Muscle of leg (tissue), 11 donors: ENCODE data around the gene VCPKMT. TPM values are rescaled to one million over a fixed set of nuclear protein-coding genes. Genes with fewer than 3 reads are reported as not detected.

Source experiments
- DNase-seq: peaks from one replicate; pipeline ENCODE4 v3.0.0; 2013
- H3K27ac ChIP-seq: one replicate; pipeline ENCODE4 v1.5.1; 2013; ENCODE audit warnings: mild to moderate bottlenecking, low read length, control low read depth
- H3K27me3 ChIP-seq: one replicate; pipeline ENCODE4 v1.6.1; 2013; ENCODE audit warnings: low read length; ENCODE audit not compliant: control insufficient read depth, insufficient read depth
- H3K36me3 ChIP-seq: one replicate; pipeline ENCODE4 v1.6.1; 2013; ENCODE audit warnings: low read length; ENCODE audit not compliant: control insufficient read depth, insufficient read depth
- H3K4me1 ChIP-seq: one replicate; pipeline ENCODE4 v1.6.1; 2013; ENCODE audit warnings: low read length; ENCODE audit not compliant: control insufficient read depth, insufficient read depth
- H3K4me3 ChIP-seq: one replicate; pipeline ENCODE4 v1.5.1; 2013; ENCODE audit warnings: low read length, control low read depth
- H3K9me3 ChIP-seq: replicated peaks from 2 replicates; pipeline ENCODE4 v1.6.1; 2013; ENCODE audit warnings: low read depth, low read length; ENCODE audit not compliant: control insufficient read depth
- WGBS: methylation state at CpG from one replicate; pipeline ENCODE4 v1.1.5; 2013; ENCODE audit warnings: missing lambda C conversion rate; ENCODE audit not compliant: insufficient coverage; 5-methylcytosine and 5-hydroxymethylcytosine counted together
- polyA plus RNA-seq, 8 donors: library from polyadenylated mRNA; unstranded; fragments of 120-200 nt; gene quantifications; one replicate each; pipeline versions ENCODE4 v1.2.1 to v1.2.3, GENCODE V29; 2013; ENCODE audit warnings: inconsistent platforms in 1 of 8, low replicate concordance in 1 of 8; ENCODE audit not compliant: insufficient read length in 8 of 8, insufficient read depth in 1 of 8
- total RNA-seq: library from RNA; stranded (reverse); fragments of 120-200 nt; gene quantifications from one replicate; pipeline ENCODE4 v1.2.4, GENCODE V29; 2013

The VCPKMT gene
- total and polyA plus RNA-seq, 9 donors: 7.1 to 11.0 (median 8.3) TPM

GRCh38 chr14:50070230-50070629 lies 46.1 kb downstream of the VCPKMT start:
- no peak overlapping the region for H3K27ac ChIP-seq
- no peaks in the 10 kb centered on the region for H3K4me1 ChIP-seq
- DNase-seq: no peak
- WGBS: 86% methylated on average over 1 of the region's 3 CpGs
- H3K4me3 ChIP-seq: no peak overlapping the region
- H3K9me3 ChIP-seq: no peaks in the 10 kb centered on the region
- H3K36me3 ChIP-seq: no peaks in the 10 kb centered on the region
- H3K27me3 ChIP-seq: no peaks in the 10 kb centered on the region

GRCh38 chr14:50069325-50069724 lies 47.0 kb downstream of the VCPKMT start:
- H3K4me3 ChIP-seq: no peak overlapping the region
- no peaks in the 10 kb centered on the region for H3K9me3 ChIP-seq
- H3K27me3 ChIP-seq: no peaks in the 10 kb centered on the region
- no peak overlapping the region for H3K27ac ChIP-seq
- no peaks in the 10 kb centered on the region for H3K36me3 ChIP-seq
- H3K4me1 ChIP-seq: no peaks in the 10 kb centered on the region
- WGBS: no CpG with 5 or more reads among the region's 2 CpGs
- no peak for DNase-seq

GRCh38 chr14:50068496-50068895 lies 47.9 kb downstream of the VCPKMT start:
- Histone ChIP-seq H3K9me3 (no peaks in the 10 kb centered on the region), H3K36me3 (no peaks in the 10 kb centered on the region), H3K4me3 (no peak overlapping the region), H3K4me1 (no peaks in the 10 kb centered on the region), H3K27ac (no peak overlapping the region), H3K27me3 (no peaks in the 10 kb centered on the region)
- 100% methylated on average over 1 of the region's 7 CpGs for WGBS
- DNase-seq: no peak

GRCh38 chr14:50067723-50068495 lies 48.5 kb downstream of the VCPKMT start:
- DNase-seq: no peak
- Histone ChIP-seq H3K4me3 (no peak overlapping the region), H3K27me3 (no peaks in the 10 kb centered on the region), H3K4me1 (no peaks in the 10 kb centered on the region), H3K27ac (no peak overlapping the region), H3K36me3 (no peaks in the 10 kb centered on the region), H3K9me3 (no peaks in the 10 kb centered on the region)
- WGBS: 100% methylated on average over 1 of the region's 8 CpGs

- no peaks in the 10 kb centered on the region for H3K27me3 ChIP-seq
- H3K4me1 ChIP-seq: peaks cover 20% of the 10 kb centered on the region
- peak overlapping the region; percentile 30 for H3K27ac ChIP-seq
- 89% methylated on average over 2 of the region's 3 CpGs for WGBS
- no peak for DNase-seq
- H3K9me3 ChIP-seq: no peaks in the 10 kb centered on the region
- H3K36me3 ChIP-seq: no peaks in the 10 kb centered on the region
- no peak overlapping the region for H3K4me3 ChIP-seq
These were observed 50.8 kb downstream of the VCPKMT start for GRCh38 chr14:50065583-50065982.

GRCh38 chr14:50064993-50065392 lies 51.4 kb downstream of the VCPKMT start:
- peaks cover 26% of the 10 kb centered on the region for H3K4me1 ChIP-seq
- no peaks in the 10 kb centered on the region for H3K36me3 ChIP-seq
- no peaks in the 10 kb centered on the region for H3K9me3 ChIP-seq
- H3K4me3 ChIP-seq: no peak overlapping the region
- no CpG with 5 or more reads among the region's 4 CpGs for WGBS
- H3K27ac ChIP-seq: peak overlapping the region; percentile 15
- DNase-seq: peak; percentile 80
- no peaks in the 10 kb centered on the region for H3K27me3 ChIP-seq

- no peaks in the 10 kb centered on the region for H3K9me3 ChIP-seq
- H3K4me3 ChIP-seq: no peak overlapping the region
- no peak overlapping the region for H3K27ac ChIP-seq
- peaks cover 29% of the 10 kb centered on the region for H3K4me1 ChIP-seq
- 100% methylated on average over 1 of the region's 9 CpGs for WGBS
- no peaks in the 10 kb centered on the region for H3K27me3 ChIP-seq
- no peaks in the 10 kb centered on the region for H3K36me3 ChIP-seq
- no peak for DNase-seq
These were observed 52.4 kb downstream of the VCPKMT start for GRCh38 chr14:50063876-50064420.

- Histone ChIP-seq H3K36me3 (no peaks in the 10 kb centered on the region), H3K9me3 (no peaks in the 10 kb centered on the region), H3K27me3 (no peaks in the 10 kb centered on the region), H3K4me1 (peaks cover 29% of the 10 kb centered on the region), H3K4me3 (no peak overlapping the region), H3K27ac (peak overlapping the region; percentile 30)
- DNase-seq: peak; percentile 29
- 100% methylated on average over 1 of the region's 7 CpGs for WGBS
These were observed 53.8 kb downstream of the VCPKMT start for GRCh38 chr14:50062438-50063085.

- 62% methylated on average over 8 of the region's 11 CpGs for WGBS
- H3K4me1 ChIP-seq: peaks cover 29% of the 10 kb centered on the region
- no peaks in the 10 kb centered on the region for H3K9me3 ChIP-seq
- peak; percentile 45 for DNase-seq
- H3K36me3 ChIP-seq: no peaks in the 10 kb centered on the region
- peak overlapping the region; percentile 94 for H3K27ac ChIP-seq
- no peak overlapping the region for H3K4me3 ChIP-seq
- no peaks in the 10 kb centered on the region for H3K27me3 ChIP-seq
These were observed 54.5 kb downstream of the VCPKMT start for GRCh38 chr14:50061664-50062437.
